Left ventricle myocardium superior (tissue), 1 donor: ENCODE results near the gene PLCZ1. TPM values are rescaled to one million over a fixed set of nuclear protein-coding genes. Genes with fewer than 3 reads are reported as not detected.
"Not testable (repeated sequence)": the region's sequence is repeated elsewhere in the genome, so short reads cannot be mapped to it uniquely, and the experiment has no call there.

Experiments used
- ATAC-seq: fragments of 200-7000 bp; cut with Tn5 transposase; one replicate; pipeline ENCODE4 v1.9.1; 2020; ENCODE audit warnings: mild to moderate bottlenecking, moderate library complexity
- DNase-seq: peaks from one replicate; pipeline ENCODE4 v3.0.0-alpha.2; 2020
- intact Hi-C: fragments of 100-400 bp; cut with micrococcal nuclease; formaldehyde crosslinking; loops from one replicate; pipeline ENCODE4 v1.11.0; 2022
- total RNA-seq: library from RNA; stranded (reverse); fragmentation: NEBNext Ultra II Directional; extraction: Animal tissue kit (Norgen Biotek cat#: 25700); gene quantifications from one replicate; pipeline ENCODE4 v1.2.1, GENCODE V29; 2021
- donor health status: DM: no; HTN: yes; CAD: no; lungs with severe emphysema.

The PLCZ1 gene
- total RNA-seq, 1 donor from 2014 or later, result not detected

DNA sequence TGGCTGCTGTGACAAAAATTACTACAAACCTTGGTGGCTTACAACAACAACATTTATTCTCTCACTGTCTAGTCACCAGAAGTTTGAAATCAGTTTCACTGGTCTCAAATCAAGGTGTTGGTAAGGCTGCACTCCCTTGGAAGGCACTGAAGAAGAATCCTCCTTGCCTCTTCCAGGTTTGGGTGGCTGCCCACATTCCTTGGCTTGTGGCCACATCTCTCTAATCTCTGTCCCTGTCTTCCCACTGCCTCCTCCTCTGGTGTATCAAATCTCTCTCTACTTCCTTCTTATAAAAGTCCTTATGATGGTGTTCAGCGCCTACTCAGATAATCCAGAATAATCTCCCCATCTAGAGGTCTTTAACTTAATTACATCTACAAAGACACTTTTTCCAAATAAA is 31.0 kb downstream of the PLCZ1 start:
- ATAC-seq, result no peak
- DNase-seq, result no peak
- intact Hi-C loops, result no loop called here

GRCh38 chr12:18703911-18704310 is 33.9 kb downstream of the PLCZ1 start:
- intact Hi-C loops, result no loop called here
- ATAC-seq, result no peak
- DNase-seq, result no peak

- intact Hi-C loops, result no loop called here
- DNase-seq, result no peak
- ATAC-seq, result no peak
These were observed 34.5 kb downstream of the PLCZ1 start for GRCh38 chr12:18703321-18703720.

DNA sequence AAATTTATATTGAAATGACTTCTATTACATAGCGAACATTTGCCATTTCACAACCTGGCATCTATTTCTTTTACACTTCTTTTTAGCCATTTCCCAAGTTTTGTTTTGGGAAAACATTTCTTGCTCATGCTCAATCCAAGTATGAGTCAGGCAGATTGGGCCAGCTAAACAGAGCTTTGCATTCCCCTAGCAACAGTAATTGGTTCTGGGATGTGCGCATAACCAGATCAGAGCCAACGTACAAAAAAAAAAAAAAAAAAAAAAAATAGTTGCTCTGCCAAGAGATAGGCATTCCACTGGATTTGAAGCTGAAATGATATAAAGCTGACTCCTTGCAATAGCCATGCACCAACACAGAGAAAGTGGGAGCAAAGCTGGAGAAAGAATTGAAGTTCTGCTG is 37.5 kb downstream of the PLCZ1 start:
- ATAC-seq, result peak; percentile 89
- DNase-seq, result no peak
- intact Hi-C loops, result no loop called here

- ATAC-seq (no peak), DNase-seq (no peak)
- intact Hi-C loops, result no loop called here
These were observed 40.7 kb downstream of the PLCZ1 start for GRCh38 chr12:18696971-18697602.

DNA sequence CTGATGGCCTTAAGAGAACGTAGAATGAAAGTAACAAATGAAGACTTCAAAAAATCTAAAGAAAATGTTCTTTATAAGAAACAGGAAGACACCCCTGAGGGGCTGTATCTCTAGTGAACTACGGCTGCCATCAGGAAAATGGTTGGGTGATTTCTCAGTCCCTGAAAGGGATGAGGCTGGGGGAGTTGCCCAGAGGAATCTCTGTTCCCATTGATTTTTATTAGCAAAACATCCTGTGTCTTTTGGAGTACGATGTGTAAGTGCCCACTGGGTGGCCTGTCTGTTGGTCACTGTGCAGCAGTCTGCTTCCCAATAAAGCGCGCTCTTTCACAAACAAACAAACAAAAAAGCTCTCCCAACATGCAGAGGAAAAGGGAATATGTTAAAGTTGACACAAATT is 43.8 kb downstream of the PLCZ1 start:
- ATAC-seq, DNase-seq, intact Hi-C loops: not testable (repeated sequence)

GRCh38 chr12:18690653-18691052 is 47.2 kb downstream of the PLCZ1 start:
- intact Hi-C loops, result no loop called here
- ATAC-seq (peak; percentile 94), DNase-seq (no peak)

DNA sequence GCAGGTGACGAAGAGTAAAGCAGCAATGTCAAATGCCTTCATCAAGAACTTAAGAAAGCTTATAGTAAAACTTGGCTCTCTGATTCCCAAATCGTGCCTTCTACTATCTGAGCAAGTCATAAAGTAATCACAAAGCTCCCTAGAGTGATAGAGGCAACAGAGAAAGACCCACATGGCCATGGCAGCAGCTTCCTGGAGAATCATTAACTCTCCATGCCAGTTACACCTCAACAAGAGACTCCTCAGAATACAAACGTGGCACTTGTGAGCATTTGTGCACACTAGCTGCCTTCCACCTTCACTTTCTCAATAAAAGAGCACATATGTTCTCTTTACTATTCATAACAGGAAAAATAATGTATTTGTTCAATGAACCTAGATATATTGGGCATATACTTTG is 48.0 kb downstream of the PLCZ1 start:
- ATAC-seq (no peak), DNase-seq (no peak)
- intact Hi-C loops, result no loop called here

DNA sequence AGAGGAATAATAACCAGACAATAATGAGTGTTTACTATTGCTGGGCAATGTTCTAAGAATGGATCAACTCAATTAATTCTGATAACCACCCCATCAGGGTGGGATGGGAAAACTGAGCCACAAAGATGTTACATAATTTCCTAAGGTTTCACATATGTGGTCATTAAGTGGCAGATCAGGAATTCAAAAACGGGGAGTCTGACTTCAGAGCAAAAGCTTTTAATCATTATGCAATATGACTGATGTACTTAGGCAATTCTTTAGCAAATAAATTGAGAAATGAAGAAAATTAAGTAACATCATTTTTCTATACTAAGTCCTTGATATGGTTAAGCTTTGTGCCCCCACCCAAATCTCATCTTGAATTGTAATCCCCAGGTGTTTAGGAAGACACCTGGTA is 53.4 kb downstream of the PLCZ1 start:
- no peak for DNase-seq
- intact Hi-C loops, result no loop called here
- no peak for ATAC-seq

DNA sequence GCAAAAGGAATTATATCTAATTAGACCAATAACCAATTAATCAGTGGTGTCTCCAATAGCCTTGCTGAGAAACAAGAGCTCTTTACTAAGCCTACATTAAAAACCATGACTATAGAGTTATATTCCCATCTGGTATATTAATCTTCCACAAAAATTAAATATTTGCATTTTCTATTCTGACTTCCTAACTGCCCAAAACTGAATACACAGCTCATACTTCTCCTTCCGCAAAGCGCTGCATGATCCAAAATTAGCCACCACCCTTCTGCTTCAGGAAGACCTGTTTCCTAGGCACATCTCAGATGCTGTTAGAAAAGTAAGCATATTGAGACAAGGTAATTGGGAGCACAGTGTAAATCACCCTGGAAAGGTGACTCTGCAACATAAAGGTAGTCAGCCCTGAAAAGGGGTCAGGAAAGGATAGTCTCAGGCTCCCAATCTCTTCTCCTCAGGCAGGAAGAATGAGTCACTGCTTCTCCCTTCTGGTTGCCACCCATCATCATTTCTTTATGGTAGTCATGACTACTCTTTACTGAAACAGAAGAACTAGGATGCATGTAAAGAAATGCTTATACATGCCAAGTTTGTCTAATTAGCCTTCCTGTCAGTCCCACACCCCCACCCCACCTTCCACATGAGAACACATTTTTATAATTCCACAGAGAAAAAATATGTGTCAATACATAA is 54.3 kb downstream of the PLCZ1 start:
- intact Hi-C loops, result no loop called here
- ATAC-seq, result no peak
- no peak for DNase-seq

- intact Hi-C loops, result no loop called here
- ATAC-seq (no peak), DNase-seq (no peak)
These were observed 56.0 kb downstream of the PLCZ1 start for GRCh38 chr12:18681818-18682217.

DNA sequence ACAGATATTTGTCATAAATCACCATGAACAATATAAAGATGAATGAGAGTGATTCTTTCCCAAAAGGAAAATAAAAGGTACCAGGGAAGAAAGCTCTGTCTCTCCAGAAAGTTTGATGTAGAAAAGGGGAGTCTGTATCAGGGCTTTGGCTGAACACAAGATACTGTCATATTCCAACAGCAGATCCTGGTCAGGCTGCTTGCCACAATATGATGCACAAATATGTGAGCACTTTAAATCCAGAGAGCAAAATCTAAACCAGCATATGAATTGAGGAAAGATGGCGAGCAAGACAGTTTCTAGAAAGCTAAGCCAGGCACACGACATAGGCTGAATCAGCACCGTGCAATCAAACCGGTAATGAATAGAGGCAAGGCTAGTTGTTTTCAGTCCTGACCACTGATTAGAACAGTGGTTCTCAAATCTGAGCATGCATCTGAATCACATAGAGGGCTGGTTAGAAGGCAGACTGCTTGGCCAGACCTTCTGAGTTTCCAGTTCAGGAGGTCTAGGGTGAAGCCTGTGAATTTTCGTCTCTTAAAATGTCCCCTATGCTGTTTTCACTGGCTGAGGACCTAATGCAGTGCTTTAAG is 60.7 kb downstream of the PLCZ1 start:
- intact Hi-C loops, result no loop called here
- no peak for DNase-seq
- ATAC-seq, result no peak

DNA sequence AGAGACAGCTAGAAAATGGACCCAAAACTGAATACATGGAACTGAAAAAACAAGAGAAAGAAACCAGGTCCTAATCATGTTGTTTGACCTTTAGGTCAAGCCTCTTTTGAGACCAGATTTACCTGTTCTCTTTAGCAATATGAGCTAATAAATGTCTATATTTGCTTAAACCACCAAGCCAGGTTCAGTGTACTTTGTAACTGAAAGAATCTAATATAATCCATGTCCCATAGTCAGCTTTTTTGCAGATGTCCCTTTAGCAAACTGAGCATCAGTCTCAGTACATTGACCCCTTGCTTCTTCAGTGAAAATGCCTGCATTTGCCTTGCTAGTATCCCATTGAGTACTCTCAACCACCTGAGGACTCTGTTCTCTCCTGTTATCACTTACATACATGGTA is 61.7 kb downstream of the PLCZ1 start:
- DNase-seq, result no peak
- intact Hi-C loops, result no loop called here
- ATAC-seq, result no peak

DNA sequence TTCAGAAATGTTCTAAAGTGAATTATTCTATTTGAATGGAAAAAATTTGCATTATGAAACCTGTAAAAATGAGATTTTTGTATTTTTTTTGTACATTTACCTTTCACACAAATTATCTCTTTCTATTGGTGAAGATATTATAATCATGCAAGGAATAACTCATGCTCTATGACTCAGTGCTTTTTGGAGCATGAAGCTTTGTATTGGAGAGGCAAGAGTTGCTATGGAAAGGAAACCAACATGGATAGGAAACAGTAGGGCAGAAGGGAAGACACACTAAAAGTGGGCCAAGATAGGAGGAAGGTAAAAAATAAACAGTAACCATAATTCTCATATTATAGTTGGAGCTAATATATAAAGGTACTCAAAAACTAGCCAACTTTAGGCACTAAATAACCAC is 79.0 kb downstream of the PLCZ1 start:
- no peak for ATAC-seq
- DNase-seq, result no peak
- intact Hi-C loops, result no loop called here

DNA sequence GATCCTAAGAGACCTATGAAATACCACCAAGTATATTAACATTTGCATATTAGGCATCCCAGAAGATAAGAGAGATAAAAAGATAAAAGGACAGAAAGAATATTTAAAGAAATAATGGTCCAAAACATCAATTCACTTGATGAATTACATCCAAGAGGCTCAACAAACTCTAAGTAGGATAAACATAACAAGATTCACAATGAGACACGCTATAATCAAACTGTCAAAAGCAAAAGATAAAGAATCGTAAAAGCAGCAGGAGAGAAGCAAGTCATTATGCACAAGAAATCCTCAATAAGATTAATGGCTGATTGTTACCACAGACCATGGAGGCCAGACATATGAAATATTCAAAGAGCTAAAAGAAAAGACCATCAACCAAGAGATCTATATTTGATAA is 79.6 kb downstream of the PLCZ1 start:
- ATAC-seq (no peak), DNase-seq (no peak)
- intact Hi-C loops, result no loop called here

DNA sequence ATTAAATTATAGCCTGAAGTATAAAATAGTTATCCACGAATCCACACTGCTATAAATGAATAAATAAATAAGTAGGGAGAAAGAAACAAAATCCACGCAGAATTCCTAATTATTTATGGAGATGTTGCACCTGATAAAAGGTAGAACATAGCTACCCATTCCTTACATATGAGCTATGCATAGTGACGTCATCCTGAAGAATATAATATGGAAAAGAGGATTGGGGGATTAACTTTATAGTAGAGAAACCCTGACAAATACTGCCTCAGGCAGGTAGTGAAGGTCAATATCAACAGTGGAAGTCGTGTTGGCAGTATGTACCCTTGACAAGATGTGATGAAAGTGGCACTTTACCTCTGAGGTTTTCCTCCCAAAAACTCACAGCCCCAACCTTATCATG is 82.5 kb downstream of the PLCZ1 start:
- intact Hi-C loops, result no loop called here
- no peak for ATAC-seq

DNA sequence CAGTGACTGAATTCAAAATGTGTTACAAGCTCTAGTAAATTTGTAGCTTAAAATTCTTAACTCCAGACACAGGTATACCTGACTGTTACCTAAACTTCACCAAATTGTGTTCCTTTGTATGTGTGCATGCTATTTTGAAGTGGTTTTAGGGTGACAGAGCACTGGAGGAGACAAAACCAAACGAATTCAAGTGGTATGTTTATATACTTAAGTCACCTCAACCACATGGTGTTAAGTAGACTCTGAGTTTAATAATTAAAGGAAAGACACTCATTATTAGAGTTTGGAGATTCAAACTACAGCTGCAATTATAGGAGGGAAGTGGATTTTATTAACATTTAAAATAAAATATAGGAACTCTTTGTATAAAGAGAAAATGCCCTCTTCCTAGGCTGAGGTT is 84.3 kb downstream of the PLCZ1 start:
- ATAC-seq (no peak), DNase-seq (no peak)
- intact Hi-C loops, result no loop called here

More for the DNA sequence above, 82.5 kb downstream of the PLCZ1 start:
- DNase-seq, result no peak

GRCh38 chr12:18652596-18652995 is 85.2 kb downstream of the PLCZ1 start:
- intact Hi-C loops, result no loop called here
- ATAC-seq (no peak), DNase-seq (no peak)

DNA sequence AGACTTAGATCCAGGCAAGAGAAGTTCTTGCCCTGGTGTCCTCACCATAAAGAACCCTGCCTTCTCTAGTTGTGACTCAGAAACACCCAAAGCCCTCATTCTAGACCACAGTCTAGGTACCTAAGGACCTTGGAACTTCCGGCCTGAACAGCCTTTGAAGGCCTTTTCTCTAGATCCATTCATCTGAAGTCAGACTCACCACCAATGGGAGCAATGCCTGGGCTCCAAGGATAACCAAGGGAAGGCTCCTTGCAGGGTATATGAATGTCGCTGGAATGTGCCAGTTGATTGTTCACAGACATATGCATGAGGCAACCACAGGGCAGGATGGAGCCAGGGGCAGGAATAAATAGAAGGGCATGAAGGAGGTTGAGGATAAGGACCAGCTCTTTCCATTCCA is 86.3 kb downstream of the PLCZ1 start:
- intact Hi-C loops, result no loop called here
- DNase-seq (no peak), ATAC-seq (no peak)

GRCh38 chr12:18646286-18646890 is 91.4 kb downstream of the PLCZ1 start:
- intact Hi-C loops, result no loop called here
- no peak for DNase-seq
- no peak for ATAC-seq

DNA sequence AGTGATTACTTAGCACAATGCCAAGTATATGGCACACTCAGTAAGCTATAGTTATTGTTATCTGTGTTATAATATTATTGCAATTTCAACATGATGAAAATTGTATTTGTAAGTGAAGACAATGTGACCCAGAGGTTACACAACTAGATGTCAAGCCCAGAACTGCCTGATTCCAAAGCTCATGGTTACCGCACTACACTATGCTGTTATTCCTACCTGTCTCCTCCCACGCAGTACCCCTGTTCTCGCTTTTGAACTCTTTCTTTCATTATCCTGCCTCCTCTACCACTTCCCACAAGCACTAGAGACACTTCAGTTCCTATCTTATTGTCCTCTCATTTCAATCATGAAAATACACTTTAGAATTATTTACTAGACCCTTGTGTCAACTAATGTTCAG is 93.2 kb downstream of the PLCZ1 start:
- ATAC-seq, result no peak

More for the DNA sequence above, 93.2 kb downstream of the PLCZ1 start:
- DNase-seq, result no peak
- intact Hi-C loops, result no loop called here
